GM23338 (cell line): Measurements from ENCODE around the gene OR2A25. TPM values are rescaled to one million over a fixed set of nuclear protein-coding genes. Genes with fewer than 3 reads are reported as not detected.

Experiments
- CREB1 ChIP-seq: fragments of 250-450 bp; sonication (Bioruptor Pico); IDR thresholded peaks from 2 replicates; pipeline ENCODE4 v1.5.0; 2020; ENCODE audit warnings: low read depth, mild to moderate bottlenecking, moderate library complexity
- EZH2 ChIP-seq: fragments of 200-600 bp; sonication (generic); IDR thresholded peaks from one replicate; pipeline ENCODE4 v1.8.0; 2017; ENCODE audit warnings: antibody characterized with exemption, mild to moderate bottlenecking, low read depth; ENCODE audit not compliant: unreplicated experiment
- EZH2phosphoT487 ChIP-seq: fragments of 200-600 bp; sonication (generic); IDR thresholded peaks from one replicate; pipeline ENCODE4 v1.8.1; 2018; ENCODE audit warnings: antibody characterized with exemption; ENCODE audit not compliant: unreplicated experiment
- STAT1 ChIP-seq: IDR thresholded peaks from one replicate; pipeline ENCODE4 v1.6.1; 2016; ENCODE audit warnings: antibody characterized with exemption; ENCODE audit not compliant: unreplicated experiment
- ZNF114 ChIP-seq: fragments of 250-450 bp; sonication (Bioruptor Pico); IDR thresholded peaks from 2 replicates; pipeline ENCODE4 v1.5.0; 2020; ENCODE audit warnings: mild to moderate bottlenecking, moderate library complexity
- ZNF331 ChIP-seq: fragments of 250-450 bp; sonication (Bioruptor Pico); IDR thresholded peaks from 2 replicates; pipeline ENCODE4 v1.5.0; 2020; ENCODE audit warnings: low read depth, mild to moderate bottlenecking, moderate library complexity
- polyA plus RNA-seq: library from polyadenylated mRNA; unstranded; fragments of >200 nt; fragmentation: Nextera tagmentation; extraction: Ambion mirVana; gene quantifications from 2 replicates; pipeline ENCODE4 v1.2.1, GENCODE V29; 2016
- small RNA-seq: library from RNA; depleted of rRNA; stranded (forward); fragments of <200 nt; gene quantifications from one replicate; pipeline ENCODE3, GENCODE V24; 2014; ENCODE audit warnings: low replicate concordance
- total RNA-seq: library from RNA; depleted of rRNA; stranded (reverse); fragments of >200 nt; shearing (Covaris generic); gene quantifications from 2 replicates; pipeline ENCODE4 v1.2.3, GENCODE V29; 2014; rRNA removed
- TF ChIP-seq, protein P1 (sequence below): IDR thresholded peaks from one replicate; pipeline ENCODE4 v1.6.1; 2018; ENCODE audit warnings: antibody characterized with exemption; ENCODE audit not compliant: unreplicated experiment
- TF ChIP-seq, protein P2 (sequence below): IDR thresholded peaks from 2 replicates; pipeline ENCODE4 v1.6.1; 2016; ENCODE audit warnings: antibody characterized with exemption
- TF ChIP-seq, protein P3 (sequence below), 2 experiments: fragments of 200-600 bp in 1 of 2; sonication (generic) in 1 of 2; conservative IDR thresholded peaks; 2 replicates each; pipeline versions ENCODE4 v1.5.1 to v1.6.1; 2016 to 2017; ENCODE audit warnings: antibody characterized with exemption in 2 of 2, low read depth in 2 of 2, mild to moderate bottlenecking in 2 of 2, moderate library complexity in 1 of 2

OR2A25 gene
- total and polyA plus RNA-seq, 2 experiments from 2014 or later, result not detected

DNA sequence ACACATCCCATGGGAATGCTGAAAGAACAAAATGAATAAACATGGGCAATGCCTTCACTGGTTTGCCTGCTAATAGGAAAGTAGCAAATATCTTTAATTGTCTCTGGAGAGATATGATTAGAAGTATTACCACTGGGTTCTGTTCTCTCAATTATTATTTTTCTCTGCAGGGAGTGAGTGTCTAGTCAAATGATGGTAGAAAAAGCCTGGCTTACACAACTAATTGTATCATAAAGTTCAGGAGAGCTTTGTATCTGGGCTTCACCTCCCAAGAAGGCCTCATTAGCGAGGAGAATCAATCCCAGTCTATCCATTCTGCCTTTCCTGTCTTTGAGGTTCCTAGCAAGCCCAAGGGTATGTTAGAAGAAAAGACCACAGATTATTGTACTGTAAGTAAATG, 53.3 kb downstream of the OR2A25 start, which contains the start of gene OR2A14 (continued):
- TF ChIP-seq, protein P1, sequence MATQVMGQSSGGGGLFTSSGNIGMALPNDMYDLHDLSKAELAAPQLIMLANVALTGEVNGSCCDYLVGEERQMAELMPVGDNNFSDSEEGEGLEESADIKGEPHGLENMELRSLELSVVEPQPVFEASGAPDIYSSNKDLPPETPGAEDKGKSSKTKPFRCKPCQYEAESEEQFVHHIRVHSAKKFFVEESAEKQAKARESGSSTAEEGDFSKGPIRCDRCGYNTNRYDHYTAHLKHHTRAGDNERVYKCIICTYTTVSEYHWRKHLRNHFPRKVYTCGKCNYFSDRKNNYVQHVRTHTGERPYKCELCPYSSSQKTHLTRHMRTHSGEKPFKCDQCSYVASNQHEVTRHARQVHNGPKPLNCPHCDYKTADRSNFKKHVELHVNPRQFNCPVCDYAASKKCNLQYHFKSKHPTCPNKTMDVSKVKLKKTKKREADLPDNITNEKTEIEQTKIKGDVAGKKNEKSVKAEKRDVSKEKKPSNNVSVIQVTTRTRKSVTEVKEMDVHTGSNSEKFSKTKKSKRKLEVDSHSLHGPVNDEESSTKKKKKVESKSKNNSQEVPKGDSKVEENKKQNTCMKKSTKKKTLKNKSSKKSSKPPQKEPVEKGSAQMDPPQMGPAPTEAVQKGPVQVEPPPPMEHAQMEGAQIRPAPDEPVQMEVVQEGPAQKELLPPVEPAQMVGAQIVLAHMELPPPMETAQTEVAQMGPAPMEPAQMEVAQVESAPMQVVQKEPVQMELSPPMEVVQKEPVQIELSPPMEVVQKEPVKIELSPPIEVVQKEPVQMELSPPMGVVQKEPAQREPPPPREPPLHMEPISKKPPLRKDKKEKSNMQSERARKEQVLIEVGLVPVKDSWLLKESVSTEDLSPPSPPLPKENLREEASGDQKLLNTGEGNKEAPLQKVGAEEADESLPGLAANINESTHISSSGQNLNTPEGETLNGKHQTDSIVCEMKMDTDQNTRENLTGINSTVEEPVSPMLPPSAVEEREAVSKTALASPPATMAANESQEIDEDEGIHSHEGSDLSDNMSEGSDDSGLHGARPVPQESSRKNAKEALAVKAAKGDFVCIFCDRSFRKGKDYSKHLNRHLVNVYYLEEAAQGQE, result no peak
- TF ChIP-seq EZH2 (no peak), STAT1 (no peak), EZH2phosphoT487 (no peak), ZNF114 (CRISPR knock-in tag) (no peak), ZNF331 (CRISPR knock-in tag) (no peak), CREB1 (no peak)
- TF ChIP-seq, protein P2, sequence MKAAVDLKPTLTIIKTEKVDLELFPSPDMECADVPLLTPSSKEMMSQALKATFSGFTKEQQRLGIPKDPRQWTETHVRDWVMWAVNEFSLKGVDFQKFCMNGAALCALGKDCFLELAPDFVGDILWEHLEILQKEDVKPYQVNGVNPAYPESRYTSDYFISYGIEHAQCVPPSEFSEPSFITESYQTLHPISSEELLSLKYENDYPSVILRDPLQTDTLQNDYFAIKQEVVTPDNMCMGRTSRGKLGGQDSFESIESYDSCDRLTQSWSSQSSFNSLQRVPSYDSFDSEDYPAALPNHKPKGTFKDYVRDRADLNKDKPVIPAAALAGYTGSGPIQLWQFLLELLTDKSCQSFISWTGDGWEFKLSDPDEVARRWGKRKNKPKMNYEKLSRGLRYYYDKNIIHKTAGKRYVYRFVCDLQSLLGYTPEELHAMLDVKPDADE, result no peak
- TF ChIP-seq, protein P3, sequence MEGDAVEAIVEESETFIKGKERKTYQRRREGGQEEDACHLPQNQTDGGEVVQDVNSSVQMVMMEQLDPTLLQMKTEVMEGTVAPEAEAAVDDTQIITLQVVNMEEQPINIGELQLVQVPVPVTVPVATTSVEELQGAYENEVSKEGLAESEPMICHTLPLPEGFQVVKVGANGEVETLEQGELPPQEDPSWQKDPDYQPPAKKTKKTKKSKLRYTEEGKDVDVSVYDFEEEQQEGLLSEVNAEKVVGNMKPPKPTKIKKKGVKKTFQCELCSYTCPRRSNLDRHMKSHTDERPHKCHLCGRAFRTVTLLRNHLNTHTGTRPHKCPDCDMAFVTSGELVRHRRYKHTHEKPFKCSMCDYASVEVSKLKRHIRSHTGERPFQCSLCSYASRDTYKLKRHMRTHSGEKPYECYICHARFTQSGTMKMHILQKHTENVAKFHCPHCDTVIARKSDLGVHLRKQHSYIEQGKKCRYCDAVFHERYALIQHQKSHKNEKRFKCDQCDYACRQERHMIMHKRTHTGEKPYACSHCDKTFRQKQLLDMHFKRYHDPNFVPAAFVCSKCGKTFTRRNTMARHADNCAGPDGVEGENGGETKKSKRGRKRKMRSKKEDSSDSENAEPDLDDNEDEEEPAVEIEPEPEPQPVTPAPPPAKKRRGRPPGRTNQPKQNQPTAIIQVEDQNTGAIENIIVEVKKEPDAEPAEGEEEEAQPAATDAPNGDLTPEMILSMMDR (conservative IDR thresholded peaks at IDR 0.05; ENCODE audit: low read depth in 2 of 2), result no peak

Small RNA genes lying within 50 kb of the gene (small RNA-seq; reads per million reads assigned to genes)
- not detected for gene OR2A41P

Other genes with a start within 250 kb of the OR2A25 start
- 27.2 and 31.3 TPM in 2 replicates for gene TCAF1, start 167.6 kb upstream of the OR2A25 start, total RNA-seq
- gene TCAF1, start 167.6 kb upstream of the OR2A25 start, polyA plus RNA-seq, result 13.5 and 15.5 TPM in 2 replicates
- not detected in 2 replicates for gene OR2F2, start 134.6 kb upstream of the OR2A25 start, total RNA-seq
- not detected in 2 replicates for gene OR2F2, start 134.6 kb upstream of the OR2A25 start, polyA plus RNA-seq
- gene OR2F1, start 115.0 kb upstream of the OR2A25 start, total RNA-seq, result 0.04 TPM in 1 of 2 replicates, not detected in the other
- not detected in 2 replicates for gene OR2F1, start 115.0 kb upstream of the OR2A25 start, polyA plus RNA-seq
- gene OR6B1, start 69.5 kb upstream of the OR2A25 start, total RNA-seq, result not detected in 2 replicates
- not detected in 2 replicates for gene OR6B1, start 69.5 kb upstream of the OR2A25 start, polyA plus RNA-seq
- gene OR2A5, start 20.9 kb upstream of the OR2A25 start, total RNA-seq, result not detected in 2 replicates
- not detected in 2 replicates for gene OR2A5, start 20.9 kb upstream of the OR2A25 start, polyA plus RNA-seq
- gene OR2A12, start 16.5 kb downstream of the OR2A25 start, total RNA-seq, result not detected in 2 replicates
- not detected in 2 replicates for gene OR2A12, start 16.5 kb downstream of the OR2A25 start, polyA plus RNA-seq
- gene OR2A2, start 39.8 kb downstream of the OR2A25 start, total RNA-seq, result not detected in 2 replicates
- not detected in 2 replicates for gene OR2A2, start 39.8 kb downstream of the OR2A25 start, polyA plus RNA-seq
- gene OR2A14, start 53.4 kb downstream of the OR2A25 start, total RNA-seq, result not detected in 2 replicates
- not detected in 2 replicates for gene OR2A14, start 53.4 kb downstream of the OR2A25 start, polyA plus RNA-seq
- 3.4 and 10.1 TPM in 2 replicates for gene CTAGE4, start 113.7 kb downstream of the OR2A25 start, total RNA-seq
- gene CTAGE4, start 113.7 kb downstream of the OR2A25 start, polyA plus RNA-seq, result 4.3 and 4.9 TPM in 2 replicates
- gene ARHGEF35, start 126.0 kb downstream of the OR2A25 start, total RNA-seq, result 21.4 and 26.3 TPM in 2 replicates
- 27.6 and 32.3 TPM in 2 replicates for gene ARHGEF35, start 126.0 kb downstream of the OR2A25 start, polyA plus RNA-seq
- gene OR2A42, start 169.8 kb downstream of the OR2A25 start, total RNA-seq, result 0.27 and 0.28 TPM in 2 replicates
- 1.8 and 2.1 TPM in 2 replicates for gene OR2A42, start 169.8 kb downstream of the OR2A25 start, polyA plus RNA-seq
- 1.6 and 2.2 TPM in 2 replicates for gene OR2A7, start 195.0 kb downstream of the OR2A25 start, total RNA-seq
- 1.7 and 3.2 TPM in 2 replicates for gene OR2A7, start 195.0 kb downstream of the OR2A25 start, polyA plus RNA-seq
- gene CTAGE8, start 199.5 kb downstream of the OR2A25 start, total RNA-seq, result 0.52 and 1.4 TPM in 2 replicates
- gene CTAGE8, start 199.5 kb downstream of the OR2A25 start, polyA plus RNA-seq, result 1.3 and 3.1 TPM in 2 replicates
- gene OR2A1, start 242.6 kb downstream of the OR2A25 start, total RNA-seq, result 0.10 TPM in 1 of 2 replicates, not detected in the other
- 1.2 and 1.6 TPM in 2 replicates for gene OR2A1, start 242.6 kb downstream of the OR2A25 start, polyA plus RNA-seq